HuH-7 (cell line): Measurements from ENCODE around the gene PSMF1.

ENCODE experiments used
- DNase-seq: peaks from one replicate; pipeline ENCODE4 v3.0.0; 2011; ENCODE audit warnings: low spot score

The PSMF1 gene

GRCh38 chr20:1164871-1165270, 46.5 kb downstream of the PSMF1 start:
- DNase-seq, result no peak

GRCh38 chr20:1165521-1165920, 47.1 kb downstream of the PSMF1 start:
- DNase-seq, result no peak

- no peak for DNase-seq
These were observed 47.5 kb downstream of the PSMF1 start for GRCh38 chr20:1165941-1166340.

- no peak for DNase-seq
These were observed 48.7 kb downstream of the PSMF1 start for GRCh38 chr20:1166948-1167720.

- DNase-seq, result no peak
These were observed 50.8 kb downstream of the PSMF1 start for GRCh38 chr20:1169224-1169623.

GRCh38 chr20:1171461-1172093, 53.2 kb downstream of the PSMF1 start:
- DNase-seq, result peak; percentile 67

- DNase-seq, result no peak
These were observed 55.3 kb downstream of the PSMF1 start for GRCh38 chr20:1173698-1174097.

GRCh38 chr20:1174787-1175186, 56.4 kb downstream of the PSMF1 start:
- DNase-seq, result no peak

GRCh38 chr20:1177680-1178079, 59.3 kb downstream of the PSMF1 start:
- DNase-seq, result peak; percentile 69

- DNase-seq, result no peak
These were observed 59.7 kb downstream of the PSMF1 start for GRCh38 chr20:1178103-1178502.

GRCh38 chr20:1178623-1179022, 60.2 kb downstream of the PSMF1 start:
- no peak for DNase-seq

- no peak for DNase-seq
These were observed 62.5 kb downstream of the PSMF1 start for GRCh38 chr20:1180949-1181348.

- no peak for DNase-seq
These were observed 63.7 kb downstream of the PSMF1 start for GRCh38 chr20:1182106-1182505.

GRCh38 chr20:1183153-1183552, 64.8 kb downstream of the PSMF1 start:
- DNase-seq, result no peak

- DNase-seq, result no peak
These were observed 65.8 kb downstream of the PSMF1 start for GRCh38 chr20:1184260-1184637.

- peak; percentile 42 for DNase-seq
These were observed 66.4 kb downstream of the PSMF1 start, which contains the start of gene TMEM74B for GRCh38 chr20:1184638-1185315. TSS of gene TMEM74B (minus strand) at chr20:1184981. CDS start at chr20:1183801, 1,180 bp downstream.

- DNase-seq, result no peak
These were observed 66.9 kb downstream of the PSMF1 start for GRCh38 chr20:1185316-1185741.

- peak; percentile 82 for DNase-seq
These were observed 67.5 kb downstream of the PSMF1 start for GRCh38 chr20:1185790-1186334.

- no peak for DNase-seq
These were observed 68.1 kb downstream of the PSMF1 start for GRCh38 chr20:1186367-1186991.

- peak; percentile 63 for DNase-seq
These were observed 69.3 kb downstream of the PSMF1 start for GRCh38 chr20:1187605-1188171.

GRCh38 chr20:1188347-1188746, 69.9 kb downstream of the PSMF1 start:
- no peak for DNase-seq

GRCh38 chr20:1189827-1190226, 71.4 kb downstream of the PSMF1 start:
- no peak for DNase-seq
